GM12878 (cell line): Measurements from ENCODE around the gene TRPM3. TPM values are rescaled to one million over a fixed set of nuclear protein-coding genes. Genes with fewer than 3 reads are reported as not detected.

Source experiments
- ATAC-seq: fragments of 200-7000 bp; cut with Tn5 transposase; 3 replicates; pipeline ENCODE4 v1.9.1; 2020; ENCODE audit warnings: mild to moderate bottlenecking, moderate library complexity
- BruUV-seq: library from RNA; stranded (reverse); fragments of 400-500 nt; replicated peaks from 2 replicates; lab custom pipeline; 2021; lab: Mats Ljungman, UMichigan
- CTCF ChIA-PET: fragments of 300-600 bp; sonication (Branson Sonifier 250); formaldehyde crosslinking; extraction: SDS; loops from one replicate; lab custom pipeline; 2021; ENCODE audit warnings: inconsistent platforms; lab: Yijun Ruan, JAX
- POLR2A ChIA-PET: fragments of 350-600 bp; formaldehyde crosslinking; extraction: SDS; loops from one replicate; lab custom pipeline; 2021; ENCODE audit warnings: inconsistent platforms; lab: Charles Lee
- RAD21 ChIA-PET: fragments of 300-600 bp; sonication (Branson Sonifier 250); formaldehyde crosslinking; loops from one replicate; lab custom pipeline; 2023; ENCODE audit warnings: antibody characterized with exemption; ENCODE audit not compliant: unreplicated experiment; lab: Charles Lee
- SMC1A ChIA-PET: fragments of 300-600 bp; sonication (Branson Sonifier 250); formaldehyde crosslinking; loops from one replicate; lab custom pipeline; 2023; ENCODE audit not compliant: unreplicated experiment, uncharacterized antibody; lab: Charles Lee
- DNase-seq: peaks from one replicate; pipeline ENCODE4 v3.0.0-alpha.2; 2011; ENCODE audit warnings: low read depth, low spot score
- FAIRE-seq: peaks from 3 replicates; lab custom pipeline; 2011; peaks lifted over from hg19 to GRCh38; lab: Jason Lieb, UNC
- H2AFZ ChIP-seq: 2 replicates; pipeline ENCODE4 v1.6.0; 2011; ENCODE audit warnings: low read depth, low read length, control low read depth; ENCODE audit not compliant: control insufficient read depth
- H3K27ac ChIP-seq: 2 replicates; pipeline ENCODE4 v1.5.1; 2011; ENCODE audit warnings: control low read depth; ENCODE audit not compliant: control insufficient read depth, insufficient read depth
- H3K27me3 ChIP-seq, 2 experiments: replicated peaks in 1 of 2; 2 replicates each; pipeline versions ENCODE4 v1.6.0 to v1.6.1; 2011; ENCODE audit warnings: low read length in 1 of 2; ENCODE audit not compliant: control insufficient read depth in 2 of 2, insufficient read depth in 2 of 2
- H3K36me3 ChIP-seq, 2 experiments: 2 replicates each; pipeline ENCODE4 v1.5.1; 2011; ENCODE audit warnings: low read length in 1 of 2; ENCODE audit not compliant: control insufficient read depth in 2 of 2, insufficient read depth in 2 of 2
- H3K4me1 ChIP-seq: 2 replicates; pipeline ENCODE4 v1.6.1; 2011; ENCODE audit warnings: mild to moderate bottlenecking, low read length, moderate library complexity, mixed read lengths; ENCODE audit not compliant: control insufficient read depth, insufficient read depth
- H3K4me2 ChIP-seq: 2 replicates; pipeline ENCODE4 v1.6.0; 2011; ENCODE audit warnings: control low read depth; ENCODE audit not compliant: control insufficient read depth, insufficient read depth
- H3K4me3 ChIP-seq: fragments of 200-600 bp; sonication (generic); 2 replicates; pipeline ENCODE4 v1.5.1; 2016
- H3K79me2 ChIP-seq: 2 replicates; pipeline ENCODE4 v1.6.0; 2011; ENCODE audit warnings: low read length; ENCODE audit not compliant: control insufficient read depth, insufficient read depth
- H3K9ac ChIP-seq: 2 replicates; pipeline ENCODE4 v1.8.0; 2011; ENCODE audit warnings: low read length, control low read depth, mixed read lengths; ENCODE audit not compliant: control insufficient read depth, insufficient read depth
- H3K9me3 ChIP-seq: replicated peaks from 3 replicates; pipeline ENCODE4 v1.5.1; 2011; ENCODE audit warnings: mild to moderate bottlenecking, low read length; ENCODE audit not compliant: control insufficient read depth, insufficient read depth
- H4K20me1 ChIP-seq: 2 replicates; pipeline ENCODE4 v1.6.0; 2011; ENCODE audit not compliant: control insufficient read depth, insufficient read depth
- MEF2A ChIP-seq: IDR thresholded peaks from 2 replicates; pipeline ENCODE4 v1.6.1; 2011; ENCODE audit warnings: low read depth, mild to moderate bottlenecking, low read length, moderate library complexity; ENCODE audit not compliant: insufficient read depth
- POLR2AphosphoS5 ChIP-seq: IDR thresholded peaks from 2 replicates; pipeline ENCODE4 v1.6.1; 2011; ENCODE audit warnings: mild to moderate bottlenecking, low read length, inconsistent platforms
- SUPT20H ChIP-seq: IDR thresholded peaks from 2 replicates; pipeline ENCODE4 v1.6.1; 2011; ENCODE audit warnings: low read depth, mild to moderate bottlenecking, low read length, moderate library complexity, borderline replicate concordance; ENCODE audit not compliant: control insufficient read depth
- TAF1 ChIP-seq: IDR thresholded peaks from 2 replicates; pipeline ENCODE4 v1.6.1; 2011; ENCODE audit warnings: mild to moderate bottlenecking, low read depth, low read length, borderline replicate concordance
- WGBS: methylation state at CpG from one replicate; pipeline ENCODE4 v1.1.6; 2016; ENCODE audit warnings: low lambda C conversion rate; ENCODE audit not compliant: insufficient replicate concordance, insufficient coverage; ENCODE audit errors: missing lambda C conversion rate; 5-methylcytosine and 5-hydroxymethylcytosine counted together
- in situ Hi-C: fragments of 300-500 bp; cut with MboI; formaldehyde crosslinking; loops from 9 replicates; pipeline ENCODE4 v1.14.3; 2018; ENCODE audit warnings: mixed read lengths
- intact Hi-C: fragments of 100-400 bp; cut with micrococcal nuclease; formaldehyde crosslinking; loops from one replicate; pipeline ENCODE4 v1.14.2; 2022; ENCODE audit not compliant: unreplicated experiment
- polyA plus RNA-seq, 11 experiments: library from polyadenylated mRNA; depleted of rRNA in 4 of 11; unstranded in 6 of 11; stranded (reverse) in 5 of 11; fragments of >200 nt; fragmentation: Nextera tagmentation in 4 of 11; fragmentation: Illumina TruSeq in 1 of 11; extraction: Ambion mirVana in 4 of 11; extraction: Trizol in 1 of 11; gene quantifications; 1 replicate in 1 of 11; 2 replicates in 10 of 11; pipeline versions ENCODE4 v1.2.1 to v1.2.3, GENCODE V29; 2011 to 2016; ENCODE audit warnings: inconsistent platforms in 2 of 11, missing spikeins in 2 of 11, low read depth in 1 of 11
- total RNA-seq, 4 experiments: library from RNA; depleted of rRNA in 3 of 4; stranded (reverse); fragments of >200 nt in 3 of 4; fragmentation: Illumina TruSeq in 1 of 4; extraction: Trizol in 1 of 4; gene quantifications; 2 replicates each; pipeline versions ENCODE4 v1.2.1 to v1.2.3, GENCODE V29; 2013 to 2021
- TF ChIP-seq, protein P1 (sequence below): IDR thresholded peaks from 2 replicates; pipeline ENCODE4 v1.6.1; 2012; ENCODE audit warnings: mild to moderate bottlenecking, low read depth, low read length

The TRPM3 gene
- total and polyA plus RNA-seq, 10 of the 15 experiments (the other 5 are each of a cell fraction or from before 2014, with no cell fraction given), result not detected

DNA sequence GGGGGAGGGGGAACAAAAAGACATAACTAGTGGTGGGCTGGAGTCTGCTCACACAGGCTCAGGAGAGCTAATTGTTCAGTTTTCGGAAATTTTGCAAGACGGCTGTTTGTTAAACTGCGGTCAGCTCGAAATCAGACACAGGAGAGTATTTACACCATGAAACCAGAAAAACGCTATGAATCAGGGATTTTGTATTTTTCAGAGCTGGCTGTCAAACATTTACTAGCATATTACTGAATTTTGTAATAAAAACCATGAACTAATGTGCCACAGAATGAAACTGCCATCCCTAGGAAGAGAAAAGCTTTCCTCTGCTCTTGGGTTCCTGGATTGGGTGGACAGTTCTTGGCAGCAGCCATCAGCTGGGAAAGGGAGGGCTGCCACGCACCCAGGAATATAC is 45.3 kb downstream of the TRPM3 start:
- Histone ChIP-seq H3K79me2 (no peaks in the 10 kb centered on the region), H3K4me3 (no peak overlapping the region), H2AFZ (no peak overlapping the region), H4K20me1 (no peaks in the 10 kb centered on the region), H3K4me1 (no peaks in the 10 kb centered on the region), H3K4me2 (no peak overlapping the region), H3K9me3 (no peaks in the 10 kb centered on the region), H3K9ac (no peak overlapping the region), H3K36me3 (no peaks in the 10 kb centered on the region)
- ATAC-seq (no peak), FAIRE-seq (no peak), DNase-seq (no peak)
- ChIA-PET CTCF (interaction anchor here (1.0 kb wide), 1 partner anchor 12 kb away, joined by 3 read pairs; no protein-coding TSS in a partner anchor), POLR2A (no interaction called here), RAD21 (no interaction called here), SMC1A (no interaction called here)
- BruUV-seq, result no TSS peak
- intact Hi-C loops, result no loop called here
- WGBS, result 41% methylated on average over 6 of the region's 6 CpGs
- TF ChIP-seq, protein P1, sequence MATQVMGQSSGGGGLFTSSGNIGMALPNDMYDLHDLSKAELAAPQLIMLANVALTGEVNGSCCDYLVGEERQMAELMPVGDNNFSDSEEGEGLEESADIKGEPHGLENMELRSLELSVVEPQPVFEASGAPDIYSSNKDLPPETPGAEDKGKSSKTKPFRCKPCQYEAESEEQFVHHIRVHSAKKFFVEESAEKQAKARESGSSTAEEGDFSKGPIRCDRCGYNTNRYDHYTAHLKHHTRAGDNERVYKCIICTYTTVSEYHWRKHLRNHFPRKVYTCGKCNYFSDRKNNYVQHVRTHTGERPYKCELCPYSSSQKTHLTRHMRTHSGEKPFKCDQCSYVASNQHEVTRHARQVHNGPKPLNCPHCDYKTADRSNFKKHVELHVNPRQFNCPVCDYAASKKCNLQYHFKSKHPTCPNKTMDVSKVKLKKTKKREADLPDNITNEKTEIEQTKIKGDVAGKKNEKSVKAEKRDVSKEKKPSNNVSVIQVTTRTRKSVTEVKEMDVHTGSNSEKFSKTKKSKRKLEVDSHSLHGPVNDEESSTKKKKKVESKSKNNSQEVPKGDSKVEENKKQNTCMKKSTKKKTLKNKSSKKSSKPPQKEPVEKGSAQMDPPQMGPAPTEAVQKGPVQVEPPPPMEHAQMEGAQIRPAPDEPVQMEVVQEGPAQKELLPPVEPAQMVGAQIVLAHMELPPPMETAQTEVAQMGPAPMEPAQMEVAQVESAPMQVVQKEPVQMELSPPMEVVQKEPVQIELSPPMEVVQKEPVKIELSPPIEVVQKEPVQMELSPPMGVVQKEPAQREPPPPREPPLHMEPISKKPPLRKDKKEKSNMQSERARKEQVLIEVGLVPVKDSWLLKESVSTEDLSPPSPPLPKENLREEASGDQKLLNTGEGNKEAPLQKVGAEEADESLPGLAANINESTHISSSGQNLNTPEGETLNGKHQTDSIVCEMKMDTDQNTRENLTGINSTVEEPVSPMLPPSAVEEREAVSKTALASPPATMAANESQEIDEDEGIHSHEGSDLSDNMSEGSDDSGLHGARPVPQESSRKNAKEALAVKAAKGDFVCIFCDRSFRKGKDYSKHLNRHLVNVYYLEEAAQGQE, result no peak
- no peak for TF ChIP-seq TAF1
- TF ChIP-seq SUPT20H, result no peak
- TF ChIP-seq, all 136 proteins: peak for 0
- H3K27me3 ChIP-seq, result no peaks in the 10 kb centered on the region
- in situ Hi-C loops, result no loop called here
- H3K27ac ChIP-seq, result no peak overlapping the region

DNA sequence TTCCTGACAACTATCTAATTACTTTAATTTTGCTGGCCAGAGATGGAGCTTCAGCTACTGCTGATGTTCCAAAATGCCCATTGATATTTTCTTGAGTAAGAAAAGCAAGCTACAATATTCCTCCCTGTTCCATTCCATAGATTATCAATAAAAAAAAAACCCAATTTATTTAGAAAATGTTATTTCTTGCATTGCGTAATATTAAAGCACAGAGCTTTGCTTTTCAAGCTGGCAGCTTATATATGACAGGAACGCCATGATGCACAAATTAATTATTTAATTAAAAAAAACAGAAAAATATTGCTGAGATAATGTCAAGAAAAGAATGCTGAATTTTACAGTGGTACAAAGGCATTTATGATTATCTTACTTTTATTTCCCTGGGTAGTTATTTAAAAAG is 47.9 kb downstream of the TRPM3 start:
- ATAC-seq (no peak), FAIRE-seq (no peak), DNase-seq (no peak)
- no peaks in the 10 kb centered on the region for H3K36me3 ChIP-seq
- H3K9me3 ChIP-seq, result no peaks in the 10 kb centered on the region
- H3K27me3 ChIP-seq, result no peaks in the 10 kb centered on the region
- H4K20me1 ChIP-seq, result no peaks in the 10 kb centered on the region
- intact Hi-C loops (no loop called here), in situ Hi-C loops (no loop called here)
- no peak overlapping the region for H3K27ac ChIP-seq
- no peak for TF ChIP-seq POLR2AphosphoS5
- TF ChIP-seq MEF2A, result no peak
- ChIA-PET CTCF (no interaction called here), RAD21 (no interaction called here), POLR2A (no interaction called here), SMC1A (no interaction called here)
- H3K4me3 ChIP-seq, result no peak overlapping the region
- no peaks in the 10 kb centered on the region for H3K79me2 ChIP-seq
- no peak overlapping the region for H2AFZ ChIP-seq
- no peak overlapping the region for H3K9ac ChIP-seq
- no peaks in the 10 kb centered on the region for H3K4me1 ChIP-seq
- H3K4me2 ChIP-seq, result no peak overlapping the region
- 16% methylated on average over 2 of the region's 2 CpGs for WGBS
- no TSS peak for BruUV-seq
